Liver (tissue), 9 donors: ENCODE data around the gene COX8A. TPM values are rescaled to one million over a fixed set of nuclear protein-coding genes. Genes with fewer than 3 reads are reported as not detected.

Experiments used
- DNase-seq: peaks from one replicate; pipeline ENCODE4 v3.0.0-alpha.2; 2017; ENCODE audit warnings: low spot score
- H3K27ac ChIP-seq, 2 donors: one replicate each; pipeline ENCODE4 v1.7.0; 2013; ENCODE audit warnings: inconsistent platforms in 2 of 2, low read length in 2 of 2, control low read depth in 1 of 2, low read depth in 1 of 2, mild to moderate bottlenecking in 1 of 2
- H3K27me3 ChIP-seq, 4 donors: one replicate each; pipeline versions ENCODE4 v1.6.1 to v1.7.0; 2013; ENCODE audit warnings: low read length in 3 of 4, inconsistent platforms in 1 of 4, mild to moderate bottlenecking in 1 of 4, moderate library complexity in 1 of 4; ENCODE audit not compliant: control insufficient read depth in 4 of 4, insufficient read depth in 4 of 4
- H3K36me3 ChIP-seq, 4 donors: one replicate each; pipeline versions ENCODE4 v1.6.1 to v1.7.0; 2013; ENCODE audit warnings: low read length in 3 of 4, mild to moderate bottlenecking in 3 of 4, low read depth in 1 of 4, moderate library complexity in 1 of 4; ENCODE audit not compliant: control insufficient read depth in 4 of 4, insufficient read depth in 3 of 4
- H3K4me1 ChIP-seq, 4 donors: one replicate each; pipeline versions ENCODE4 v1.6.1 to v1.7.0; 2013; ENCODE audit warnings: low read length in 3 of 4, mild to moderate bottlenecking in 3 of 4, moderate library complexity in 1 of 4; ENCODE audit not compliant: control insufficient read depth in 4 of 4, insufficient read depth in 4 of 4
- H3K4me3 ChIP-seq, 3 donors: one replicate each; pipeline versions ENCODE4 v1.6.1 to v1.7.0; 2013; ENCODE audit warnings: low read length in 3 of 3, control low read depth in 1 of 3, low read depth in 1 of 3, mild to moderate bottlenecking in 1 of 3
- H3K9ac ChIP-seq, 2 donors: one replicate each; pipeline ENCODE4 v1.7.0; 2013; ENCODE audit warnings: low read length in 2 of 2, mild to moderate bottlenecking in 2 of 2, moderate library complexity in 2 of 2, control low read depth in 1 of 2, low read depth in 1 of 2
- H3K9me3 ChIP-seq, 4 donors: one replicate each; pipeline versions ENCODE4 v1.6.1 to v1.7.0; 2013; ENCODE audit warnings: low read length in 3 of 4; ENCODE audit not compliant: control insufficient read depth in 4 of 4
- ATF3 ChIP-seq: IDR thresholded peaks from 2 replicates; pipeline ENCODE4 v1.6.1; 2016; ENCODE audit warnings: antibody characterized with exemption
- FOXA1 ChIP-seq: IDR thresholded peaks from 2 replicates; pipeline ENCODE4 v1.6.1; 2016; ENCODE audit warnings: antibody characterized with exemption
- FOXA2 ChIP-seq: IDR thresholded peaks from 2 replicates; pipeline ENCODE4 v1.6.1; 2016; ENCODE audit warnings: antibody characterized with exemption
- HNF4G ChIP-seq: IDR thresholded peaks from 2 replicates; pipeline ENCODE4 v1.6.1; 2016; ENCODE audit warnings: antibody characterized with exemption
- JUND ChIP-seq, 2 donors: IDR thresholded peaks; 2 replicates each; pipeline ENCODE4 v1.6.1; 2016; ENCODE audit warnings: antibody characterized with exemption in 2 of 2
- NR2F2 ChIP-seq: IDR thresholded peaks from 2 replicates; pipeline ENCODE4 v1.6.1; 2016; ENCODE audit warnings: antibody characterized with exemption
- RAD21 ChIP-seq, 2 donors: IDR thresholded peaks; 2 replicates each; pipeline ENCODE4 v1.6.1; 2016; ENCODE audit warnings: antibody characterized with exemption in 2 of 2, mild to moderate bottlenecking in 2 of 2
- REST ChIP-seq: IDR thresholded peaks from 2 replicates; pipeline ENCODE4 v1.6.1; 2016; ENCODE audit warnings: antibody characterized with exemption, mild to moderate bottlenecking
- RXRA ChIP-seq, 2 donors: IDR thresholded peaks; 2 replicates each; pipeline ENCODE4 v1.6.1; 2017 to 2018; ENCODE audit warnings: antibody characterized with exemption in 2 of 2, mild to moderate bottlenecking in 1 of 2
- SP1 ChIP-seq: IDR thresholded peaks from 2 replicates; pipeline ENCODE4 v1.6.1; 2018; ENCODE audit warnings: antibody characterized with exemption, mild to moderate bottlenecking
- TAF1 ChIP-seq: conservative IDR thresholded peaks from 2 replicates; pipeline ENCODE4 v1.6.1; 2016; ENCODE audit warnings: antibody characterized with exemption, mild to moderate bottlenecking
- YY1 ChIP-seq: IDR thresholded peaks from 2 replicates; pipeline ENCODE4 v1.6.1; 2016; ENCODE audit warnings: antibody characterized with exemption, mild to moderate bottlenecking
- ZBTB33 ChIP-seq: IDR thresholded peaks from 2 replicates; pipeline ENCODE4 v1.6.1; 2016; ENCODE audit warnings: antibody characterized with exemption
- WGBS: extraction: QIAGEN DNeasy Blood & Tissue Kit; methylation state at CpG from one replicate; pipeline ENCODE4 v1.1.7; 2013; 5-methylcytosine and 5-hydroxymethylcytosine counted together
- polyA plus RNA-seq, 2 donors: library from polyadenylated mRNA; stranded (reverse) in 1 of 2; unstranded in 1 of 2; fragments of 200-250 nt in 1 of 2; fragments of >200 nt in 1 of 2; fragmentation: Nextera tagmentation in 1 of 2; extraction: Ambion mirVana in 1 of 2; gene quantifications; one replicate each; pipeline versions ENCODE4 v1.2.1 to v1.2.3, GENCODE V29; 2013 to 2015
- total RNA-seq, 2 donors: library from RNA; depleted of rRNA; stranded (reverse); fragments of >200 nt; gene quantifications; one replicate each; pipeline ENCODE4 v1.2.3, GENCODE V29; 2014
- TF ChIP-seq, protein P1 (sequence below): IDR thresholded peaks from 2 replicates; pipeline ENCODE4 v1.6.1; 2016; ENCODE audit warnings: antibody characterized with exemption
- donor health status: healthy.
- donor health status: healthy.
- donor health status: healthy.
- donor health status: healthy.
- donor health status: healthy.

Gene COX8A
- total and polyA plus RNA-seq, 4 donors: 250 to 586 (median 363) TPM

DNA sequence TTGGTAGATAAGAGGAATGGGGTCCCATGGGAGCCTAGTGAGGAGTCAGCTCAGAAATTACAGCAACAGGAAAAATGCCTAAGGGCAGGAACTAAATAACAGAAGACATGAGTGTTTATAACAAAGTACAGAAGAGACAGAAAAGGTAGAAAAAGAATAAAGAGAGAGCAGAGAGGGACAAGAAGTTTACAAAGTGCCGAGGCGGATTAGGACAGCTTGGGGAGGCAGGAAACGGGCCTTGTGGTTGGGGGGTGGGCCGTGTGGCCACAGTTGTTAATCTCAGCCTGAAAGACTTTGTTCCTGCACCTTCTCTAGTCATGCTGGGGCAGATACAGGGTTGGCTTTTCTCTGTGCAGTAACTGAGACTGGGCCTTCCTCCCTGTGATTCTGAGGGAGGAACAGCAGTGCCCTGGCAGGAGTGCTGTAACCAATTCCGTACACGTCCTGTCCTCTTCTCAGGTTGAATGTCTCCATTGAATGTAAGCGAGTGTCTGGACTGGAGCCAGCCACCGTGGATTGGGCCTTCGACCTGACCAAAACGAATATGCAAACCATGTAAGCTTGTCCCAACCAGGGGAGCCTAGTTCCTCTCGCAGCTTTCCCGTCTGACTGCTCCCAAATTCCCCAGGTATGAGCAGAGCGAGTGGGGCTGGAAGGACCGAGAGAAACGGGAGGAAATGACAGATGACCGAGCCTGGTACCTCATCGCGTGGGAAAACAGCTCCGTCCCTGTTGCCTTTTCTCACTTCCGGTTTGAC lies 22.5 kb upstream of the COX8A start (continued):
- TF ChIP-seq REST (no peak), TAF1 (no peak), HNF4G (no peak), ATF3 (no peak)

DNA sequence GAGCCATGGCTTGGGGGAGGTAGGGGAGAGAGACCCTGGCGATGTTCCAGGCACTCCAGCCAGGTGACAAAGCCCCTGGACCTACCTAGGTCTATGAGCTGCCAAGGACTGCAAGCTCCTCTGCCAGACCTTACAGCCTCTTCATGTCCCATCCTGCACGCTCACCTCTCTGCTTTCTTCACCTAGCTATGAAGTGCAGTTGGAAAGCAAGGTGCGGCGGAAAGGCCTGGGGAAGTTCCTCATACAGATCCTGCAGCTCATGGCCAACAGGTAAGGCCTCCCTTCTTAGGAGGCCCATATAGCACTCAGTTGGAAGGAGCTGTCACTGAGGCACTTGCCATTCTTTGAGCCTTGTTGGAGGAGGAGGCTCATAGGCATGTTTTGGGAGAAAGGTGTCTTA lies 21.9 kb upstream of the COX8A start:
- Histone ChIP-seq H3K27me3 (no peaks in the 10 kb centered on the region), H3K4me3 (no peak overlapping the region), H3K4me1 (peaks cover 0 to 2% (median 0%) of the 10 kb centered on the region in 4 donors), H3K9me3 (no peaks in the 10 kb centered on the region), H3K27ac (no peak overlapping the region), H3K9ac (no peak overlapping the region), H3K36me3 (peaks cover 5 to 19% (median 9%) of the 10 kb centered on the region in 4 donors)
- 98% methylated on average over 4 of the region's 4 CpGs for WGBS
- TF ChIP-seq SP1: no peak
- TF ChIP-seq FOXA2: no peak
- no peak for TF ChIP-seq FOXA1
- no peak for TF ChIP-seq YY1
- TF ChIP-seq, protein P1, sequence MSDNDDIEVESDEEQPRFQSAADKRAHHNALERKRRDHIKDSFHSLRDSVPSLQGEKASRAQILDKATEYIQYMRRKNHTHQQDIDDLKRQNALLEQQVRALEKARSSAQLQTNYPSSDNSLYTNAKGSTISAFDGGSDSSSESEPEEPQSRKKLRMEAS: no peak
- TF ChIP-seq RXRA (IDR thresholded peaks at IDR 0.05): no peak
- no peak for TF ChIP-seq RAD21 (IDR thresholded peaks at IDR 0.05)
- TF ChIP-seq TAF1: no peak
- TF ChIP-seq HNF4G: no peak
- DNase-seq: no peak

DNA sequence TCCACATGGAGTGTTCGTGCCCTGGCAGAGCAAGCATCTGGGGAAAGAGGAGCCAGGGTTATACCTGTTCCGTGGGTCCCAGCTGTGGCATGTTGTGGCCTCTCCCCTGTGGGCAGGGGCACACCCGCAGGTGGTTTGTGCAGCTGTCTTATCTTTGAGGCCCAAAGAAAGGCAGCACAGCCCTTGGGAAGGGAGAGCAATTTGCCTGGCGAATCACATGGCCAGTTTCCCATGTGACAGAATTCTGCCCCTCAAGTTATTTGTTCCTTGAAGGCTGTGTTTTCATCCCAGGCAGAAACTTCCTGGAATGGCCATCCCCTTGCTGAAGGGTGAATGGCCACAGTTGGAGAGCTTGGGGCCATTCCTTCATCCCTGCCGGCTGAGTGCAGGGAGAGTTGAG lies 16.4 kb upstream of the COX8A start:
- TF ChIP-seq RXRA (IDR thresholded peaks at IDR 0.05): no peak
- TF ChIP-seq JUND (IDR thresholded peaks at IDR 0.05): no peak
- no peak for TF ChIP-seq HNF4G
- TF ChIP-seq FOXA1: no peak
- no peak for TF ChIP-seq REST
- no peak for TF ChIP-seq ZBTB33
- no peak for TF ChIP-seq NR2F2
- no peak for TF ChIP-seq FOXA2
- TF ChIP-seq YY1: no peak
- Histone ChIP-seq H3K27me3 (no peaks in the 10 kb centered on the region), H3K27ac (no peak overlapping the region), H3K4me3 (no peak overlapping the region), H3K9ac (no peak overlapping the region), H3K9me3 (no peaks in the 10 kb centered on the region), H3K36me3 (peaks cover 5 to 14% (median 9%) of the 10 kb centered on the region in 4 donors), H3K4me1 (no peaks in the 10 kb centered on the region)
- WGBS: 87% methylated on average over 5 of the region's 5 CpGs
- DNase-seq: no peak
